Psoas muscle (tissue), 8 donors: ENCODE measurements around the gene FARSB. TPM values are rescaled to one million over a fixed set of nuclear protein-coding genes. Genes with fewer than 3 reads are reported as not detected.

Source experiments
- ATAC-seq, 4 donors: fragments of 200-7000 bp; cut with Tn5 transposase; one replicate each; pipeline ENCODE4 v1.9.1; 2020; ENCODE audit warnings: moderate library complexity in 3 of 4, mild to moderate bottlenecking in 2 of 4
- DNase-seq, 2 donors: peaks; one replicate each; pipeline ENCODE4 v3.0.0-alpha.2; 2020
- H3K27ac ChIP-seq: fragments of 200-600 bp; one replicate; pipeline ENCODE4 v1.8.0; 2022
- H3K27me3 ChIP-seq, 3 donors: fragments of 200-600 bp in 1 of 3; one replicate each; pipeline versions ENCODE4 v1.6.1 to v1.8.0; 2013 to 2022; ENCODE audit warnings: low read length in 2 of 3, mild to moderate bottlenecking in 2 of 3, moderate library complexity in 1 of 3; ENCODE audit not compliant: insufficient read depth in 3 of 3
- H3K36me3 ChIP-seq, 2 donors: fragments of 200-600 bp in 1 of 2; one replicate each; pipeline versions ENCODE4 v1.6.1 to v1.8.0; 2013 to 2022; ENCODE audit warnings: low read depth in 1 of 2, mild to moderate bottlenecking in 1 of 2, moderate library complexity in 1 of 2; ENCODE audit not compliant: insufficient read depth in 1 of 2
- H3K4me1 ChIP-seq: fragments of 200-600 bp; one replicate; pipeline ENCODE4 v1.8.0; 2022
- H3K4me3 ChIP-seq: fragments of 200-600 bp; one replicate; pipeline ENCODE4 v1.8.0; 2022; ENCODE audit warnings: mild to moderate bottlenecking
- H3K9me3 ChIP-seq: fragments of 200-600 bp; one replicate; pipeline ENCODE4 v1.8.0; 2022
- WGBS, 3 donors: extraction: QIAGEN DNeasy Blood & Tissue Kit; methylation state at CpG; one replicate each; pipeline versions ENCODE4 v1.1.6 to v1.1.7; 2013; 5-methylcytosine and 5-hydroxymethylcytosine counted together
- intact Hi-C, 2 donors: fragments of 100-400 bp; cut with DNase I; formaldehyde crosslinking; loops; one replicate each; pipeline versions ENCODE4 v1.11.0 to v1.14.2; 2022
- polyA plus RNA-seq, 3 donors: library from polyadenylated mRNA; stranded (reverse); fragments of 200-250 nt; gene quantifications; one replicate each; pipeline ENCODE4 v1.2.3, GENCODE V29; 2013
- total RNA-seq, 4 donors: library from RNA; stranded (reverse); fragmentation: NEBNext Ultra II Directional in 2 of 4; extraction: Animal tissue kit (Norgen Biotek cat#: 25700) in 2 of 4; gene quantifications; one replicate each; pipeline versions ENCODE4 v1.2.1 to v1.2.4, GENCODE V29; 2021 to 2023
- TF ChIP-seq, protein P1 (sequence below): fragments of 200-600 bp; IDR thresholded peaks from one replicate; pipeline ENCODE4 v1.8.0; 2022; ENCODE audit warnings: antibody characterized with exemption
- donor health status: healthy with polysubstance abuse.
- donor health status: DM: no; HTN: no; CAD: no; lungs with moderate emphysema.
- donor health status: Bipolar disorder and iron deficiency.
- donor health status: healthy.
- donor health status: DM: yes; HTN: yes; CAD: no.
- donor health status: DM: no; HTN: no; CAD: no.
- donor health status: DM: no; HTN: no; CAD: no.
- donor health status: DM: yes; HTN: yes; CAD: no.

The FARSB gene
- total and polyA plus RNA-seq, 7 donors, result 23.2 to 45.3 (median 35.6) TPM

DNA sequence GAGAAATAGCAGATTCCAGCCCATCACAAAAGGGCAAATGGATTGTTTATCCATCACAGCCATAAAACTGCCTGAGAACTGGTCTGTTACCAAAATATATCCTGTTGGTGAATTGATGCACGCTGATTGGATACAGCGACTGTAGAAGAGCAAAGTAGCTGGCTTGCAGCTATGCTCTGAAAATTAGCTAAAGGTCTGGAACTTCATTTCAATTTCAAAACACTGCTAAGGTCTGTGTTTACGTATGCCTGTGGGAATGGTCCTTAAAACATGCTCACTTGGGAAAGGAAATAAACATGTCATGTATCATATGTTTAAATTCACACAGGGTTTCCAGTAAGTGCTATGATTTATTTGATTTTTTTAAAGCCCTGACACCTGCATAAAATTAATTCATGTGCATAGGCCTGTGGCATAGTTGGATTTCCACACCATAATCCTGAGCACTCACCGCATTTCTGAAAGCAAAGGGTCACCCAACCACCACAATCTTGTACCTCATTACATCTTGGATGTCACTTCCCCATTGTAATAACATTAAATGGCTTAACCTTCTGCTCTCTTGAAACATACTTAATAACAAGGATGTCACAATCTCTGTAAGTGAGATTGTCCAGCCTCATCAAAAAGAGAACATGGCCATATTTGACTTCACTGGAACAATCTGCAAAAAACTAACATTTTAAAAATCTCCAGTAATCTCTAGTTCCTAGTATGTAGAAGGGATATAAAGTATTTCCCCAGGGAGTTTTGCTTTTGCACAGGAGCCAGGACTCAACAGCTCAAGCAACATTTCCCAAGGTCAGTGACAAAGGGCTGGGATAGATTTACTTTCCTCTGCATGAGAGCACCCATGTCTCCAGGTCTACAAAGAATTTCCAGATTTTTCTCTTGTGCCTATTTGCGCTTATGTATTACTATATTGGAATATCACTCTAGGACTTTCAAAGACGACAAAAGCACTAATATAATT lies 109.8 kb downstream of the FARSB start:
- H3K36me3 ChIP-seq, result no peaks in the 10 kb centered on the region
- WGBS, 3 donors, result 51 to 69% (median 54%) methylated on average over 6 of the region's 6 CpGs
- no peaks in the 10 kb centered on the region for H3K27me3 ChIP-seq
- H3K27ac ChIP-seq, result no peak overlapping the region
- intact Hi-C loops, result no loop called here
- TF ChIP-seq, protein P1, sequence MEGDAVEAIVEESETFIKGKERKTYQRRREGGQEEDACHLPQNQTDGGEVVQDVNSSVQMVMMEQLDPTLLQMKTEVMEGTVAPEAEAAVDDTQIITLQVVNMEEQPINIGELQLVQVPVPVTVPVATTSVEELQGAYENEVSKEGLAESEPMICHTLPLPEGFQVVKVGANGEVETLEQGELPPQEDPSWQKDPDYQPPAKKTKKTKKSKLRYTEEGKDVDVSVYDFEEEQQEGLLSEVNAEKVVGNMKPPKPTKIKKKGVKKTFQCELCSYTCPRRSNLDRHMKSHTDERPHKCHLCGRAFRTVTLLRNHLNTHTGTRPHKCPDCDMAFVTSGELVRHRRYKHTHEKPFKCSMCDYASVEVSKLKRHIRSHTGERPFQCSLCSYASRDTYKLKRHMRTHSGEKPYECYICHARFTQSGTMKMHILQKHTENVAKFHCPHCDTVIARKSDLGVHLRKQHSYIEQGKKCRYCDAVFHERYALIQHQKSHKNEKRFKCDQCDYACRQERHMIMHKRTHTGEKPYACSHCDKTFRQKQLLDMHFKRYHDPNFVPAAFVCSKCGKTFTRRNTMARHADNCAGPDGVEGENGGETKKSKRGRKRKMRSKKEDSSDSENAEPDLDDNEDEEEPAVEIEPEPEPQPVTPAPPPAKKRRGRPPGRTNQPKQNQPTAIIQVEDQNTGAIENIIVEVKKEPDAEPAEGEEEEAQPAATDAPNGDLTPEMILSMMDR, result no peak
- no peak overlapping the region for H3K4me3 ChIP-seq
- no peaks in the 10 kb centered on the region for H3K9me3 ChIP-seq
- ATAC-seq (no peak), DNase-seq (no peak)
- H3K4me1 ChIP-seq, result no peaks in the 10 kb centered on the region

DNA sequence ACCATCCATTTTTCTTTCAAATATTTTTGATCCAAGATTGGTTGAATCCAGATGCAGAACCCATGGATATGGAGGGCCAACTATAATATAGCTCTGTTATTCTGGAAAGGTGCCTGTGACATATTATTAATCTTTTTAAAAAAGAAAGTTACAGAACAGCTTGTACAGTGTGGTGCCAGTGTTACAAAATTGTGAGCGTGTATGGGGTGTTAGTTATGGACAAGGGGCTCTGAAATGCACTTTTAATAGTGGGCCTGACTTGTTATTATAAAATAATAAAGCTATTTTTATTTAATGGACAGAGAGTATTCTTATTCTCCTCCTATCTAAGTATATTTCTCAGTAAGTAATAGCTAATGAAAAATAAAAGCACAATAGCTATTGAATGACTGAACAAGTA lies 111.2 kb downstream of the FARSB start:
- WGBS, 3 donors, result 73 to 81% (median 77%) methylated on average over 1 of the region's 1 CpG
- H3K36me3 ChIP-seq, result no peaks in the 10 kb centered on the region
- DNase-seq (no peak), ATAC-seq (no peak)
- H3K27me3 ChIP-seq, result no peaks in the 10 kb centered on the region
- H3K27ac ChIP-seq, result no peak overlapping the region
- H3K4me3 ChIP-seq, result no peak overlapping the region
- H3K9me3 ChIP-seq, result no peaks in the 10 kb centered on the region
- TF ChIP-seq, protein P1, result no peak
- no peaks in the 10 kb centered on the region for H3K4me1 ChIP-seq
- intact Hi-C loops, result no loop called here

DNA sequence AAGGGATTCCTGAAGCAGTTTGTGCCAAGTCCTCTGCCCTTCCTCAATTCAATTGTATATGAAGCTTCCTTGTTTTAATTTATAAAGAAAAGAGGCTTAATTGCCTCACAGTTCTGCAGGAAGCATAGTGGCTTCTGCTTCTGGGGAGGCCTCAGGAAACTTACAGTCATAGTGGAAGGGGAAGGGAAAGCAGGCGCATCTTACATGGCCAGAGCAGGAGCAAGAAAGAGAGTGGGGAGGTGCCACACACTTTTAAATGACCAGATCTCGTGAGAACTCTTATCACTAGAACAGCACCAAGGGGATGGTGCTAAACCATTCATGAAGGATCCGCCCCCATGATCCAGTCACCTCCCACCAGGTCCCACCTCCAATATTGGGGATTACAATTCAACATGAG lies 117.4 kb downstream of the FARSB start:
- no peaks in the 10 kb centered on the region for H3K36me3 ChIP-seq
- H3K27ac ChIP-seq, result no peak overlapping the region
- intact Hi-C loops, result no loop called here
- DNase-seq (no peak), ATAC-seq (no peak)
- H3K4me3 ChIP-seq, result no peak overlapping the region
- TF ChIP-seq, protein P1, result no peak
- H3K4me1 ChIP-seq, result no peaks in the 10 kb centered on the region
- 69 to 83% (median 80%) methylated on average over 3 of the region's 3 CpGs for WGBS, 3 donors
- H3K27me3 ChIP-seq, result peaks cover 0 to 4% (median 0%) of the 10 kb centered on the region in 3 donors
- H3K9me3 ChIP-seq, result no peaks in the 10 kb centered on the region

DNA sequence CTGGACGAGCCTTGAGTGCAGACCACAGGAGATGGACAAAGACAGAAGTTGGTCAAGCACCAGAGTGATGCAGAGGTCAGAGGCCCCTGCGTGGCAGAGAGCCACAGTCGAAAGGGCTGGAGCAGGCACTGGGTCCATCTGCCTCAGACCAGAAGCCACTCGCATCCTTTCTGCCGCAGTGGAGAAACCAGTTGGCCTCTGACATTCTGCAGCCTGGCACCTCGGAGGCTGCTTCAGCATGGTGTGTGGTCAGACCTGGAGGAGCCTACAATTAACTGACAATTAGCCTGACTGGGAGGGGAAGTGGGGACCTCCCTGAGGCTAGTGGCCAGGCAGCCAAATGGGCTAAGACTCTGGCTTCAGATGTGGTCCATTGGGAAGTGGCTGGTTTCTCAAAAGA lies 120.4 kb downstream of the FARSB start:
- Histone ChIP-seq H3K27ac (no peak overlapping the region), H3K4me1 (no peaks in the 10 kb centered on the region), H3K27me3 (peaks cover 0 to 4% (median 0%) of the 10 kb centered on the region in 3 donors), H3K36me3 (no peaks in the 10 kb centered on the region), H3K9me3 (no peaks in the 10 kb centered on the region), H3K4me3 (no peak overlapping the region)
- no peak for ATAC-seq
- 50 to 64% (median 64%) methylated on average over 6 of the region's 6 CpGs for WGBS, 3 donors
- intact Hi-C loops, result no loop called here
- DNase-seq, result no peak
- TF ChIP-seq, protein P1, result no peak
